Measurements from ENCODE around the gene PRC1. TPM values are rescaled to one million over a fixed set of nuclear protein-coding genes. Genes with fewer than 3 reads are reported as not detected.

Gene PRC1
- total RNA-seq, 2 donors from 2014 or later, result 13.5 to 37.0 TPM

DNA sequence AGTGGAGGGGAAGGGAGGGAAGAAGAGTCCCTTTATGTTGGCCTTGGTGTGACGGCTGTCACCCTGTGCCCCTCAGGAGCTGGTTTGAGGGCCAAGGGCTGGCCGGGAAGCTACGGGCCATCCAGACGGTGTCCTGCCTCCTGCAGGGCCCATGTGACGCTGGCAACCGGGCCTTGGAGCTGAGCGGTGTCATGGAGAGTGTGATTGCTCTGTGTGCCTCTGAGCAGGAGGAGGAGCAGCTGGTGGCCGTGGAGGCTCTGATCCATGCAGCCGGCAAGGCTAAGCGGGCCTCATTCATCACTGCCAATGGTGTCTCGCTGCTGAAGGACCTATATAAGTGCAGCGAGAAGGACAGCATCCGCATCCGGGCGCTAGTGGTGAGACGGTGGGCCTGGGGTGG lies 47.8 kb downstream of the PRC1 start:
- H3K4me1 ChIP-seq (replicated peaks), result no peaks in the 10 kb centered on the region
- intact Hi-C loops (cut with DNase I), result no loop called here
- H3K27me3 ChIP-seq (replicated peaks; ENCODE audit: insufficient read depth), result no peaks in the 10 kb centered on the region
- WGBS, result 87% methylated on average over 16 of the region's 16 CpGs
- no peaks in the 10 kb centered on the region for H3K9me3 ChIP-seq
- H3K27ac ChIP-seq, result no peak overlapping the region
- H3K4me3 ChIP-seq, result no peak overlapping the region
- H3K36me3 ChIP-seq, result peaks cover 20 to 23% of the 10 kb centered on the region in 2 donors
- no peak for DNase-seq (ENCODE audit: low spot score)
- no peak for TF ChIP-seq POLR2AphosphoS5 (IDR thresholded peaks at IDR 0.05)
- no peak for TF ChIP-seq POLR2A (IDR thresholded peaks at IDR 0.05)
- TF ChIP-seq, protein P1, sequence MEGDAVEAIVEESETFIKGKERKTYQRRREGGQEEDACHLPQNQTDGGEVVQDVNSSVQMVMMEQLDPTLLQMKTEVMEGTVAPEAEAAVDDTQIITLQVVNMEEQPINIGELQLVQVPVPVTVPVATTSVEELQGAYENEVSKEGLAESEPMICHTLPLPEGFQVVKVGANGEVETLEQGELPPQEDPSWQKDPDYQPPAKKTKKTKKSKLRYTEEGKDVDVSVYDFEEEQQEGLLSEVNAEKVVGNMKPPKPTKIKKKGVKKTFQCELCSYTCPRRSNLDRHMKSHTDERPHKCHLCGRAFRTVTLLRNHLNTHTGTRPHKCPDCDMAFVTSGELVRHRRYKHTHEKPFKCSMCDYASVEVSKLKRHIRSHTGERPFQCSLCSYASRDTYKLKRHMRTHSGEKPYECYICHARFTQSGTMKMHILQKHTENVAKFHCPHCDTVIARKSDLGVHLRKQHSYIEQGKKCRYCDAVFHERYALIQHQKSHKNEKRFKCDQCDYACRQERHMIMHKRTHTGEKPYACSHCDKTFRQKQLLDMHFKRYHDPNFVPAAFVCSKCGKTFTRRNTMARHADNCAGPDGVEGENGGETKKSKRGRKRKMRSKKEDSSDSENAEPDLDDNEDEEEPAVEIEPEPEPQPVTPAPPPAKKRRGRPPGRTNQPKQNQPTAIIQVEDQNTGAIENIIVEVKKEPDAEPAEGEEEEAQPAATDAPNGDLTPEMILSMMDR (IDR thresholded peaks at IDR 0.05), result no peak

GRCh38 chr15:90945091-90945490 lies 49.2 kb downstream of the PRC1 start:
- Histone ChIP-seq H3K27me3 (replicated peaks; ENCODE audit: insufficient read depth) (no peaks in the 10 kb centered on the region), H3K4me3 (no peak overlapping the region), H3K9me3 (no peaks in the 10 kb centered on the region), H3K27ac (no peak overlapping the region), H3K36me3 (peaks cover 31 to 33% of the 10 kb centered on the region in 2 donors), H3K4me1 (replicated peaks) (no peaks in the 10 kb centered on the region)
- intact Hi-C loops (cut with DNase I), result no loop called here
- TF ChIP-seq, protein P1 (IDR thresholded peaks at IDR 0.05), result no peak
- TF ChIP-seq POLR2A (IDR thresholded peaks at IDR 0.05), result no peak
- no peak for TF ChIP-seq POLR2AphosphoS5 (IDR thresholded peaks at IDR 0.05)
- WGBS, result 97% methylated on average over 7 of the region's 7 CpGs
- DNase-seq (ENCODE audit: low spot score), result no peak

- H3K27ac ChIP-seq, result no peak overlapping the region
- no peaks in the 10 kb centered on the region for H3K4me1 ChIP-seq (replicated peaks)
- TF ChIP-seq POLR2AphosphoS5 (IDR thresholded peaks at IDR 0.05) (no peak), POLR2A (IDR thresholded peaks at IDR 0.05) (no peak)
- TF ChIP-seq, protein P1 (IDR thresholded peaks at IDR 0.05), result no peak
- peaks cover 33% of the 10 kb centered on the region in 2 donors for H3K36me3 ChIP-seq
- 83% methylated on average over 12 of the region's 12 CpGs for WGBS
- intact Hi-C loops (cut with DNase I), result no loop called here
- H3K4me3 ChIP-seq, result no peak overlapping the region
- no peaks in the 10 kb centered on the region for H3K27me3 ChIP-seq (replicated peaks; ENCODE audit: insufficient read depth)
- H3K9me3 ChIP-seq, result no peaks in the 10 kb centered on the region
- DNase-seq (ENCODE audit: low spot score), result no peak
Observed at GRCh38 chr15:90942354-90943120, 51.8 kb downstream of the PRC1 start.

DNA sequence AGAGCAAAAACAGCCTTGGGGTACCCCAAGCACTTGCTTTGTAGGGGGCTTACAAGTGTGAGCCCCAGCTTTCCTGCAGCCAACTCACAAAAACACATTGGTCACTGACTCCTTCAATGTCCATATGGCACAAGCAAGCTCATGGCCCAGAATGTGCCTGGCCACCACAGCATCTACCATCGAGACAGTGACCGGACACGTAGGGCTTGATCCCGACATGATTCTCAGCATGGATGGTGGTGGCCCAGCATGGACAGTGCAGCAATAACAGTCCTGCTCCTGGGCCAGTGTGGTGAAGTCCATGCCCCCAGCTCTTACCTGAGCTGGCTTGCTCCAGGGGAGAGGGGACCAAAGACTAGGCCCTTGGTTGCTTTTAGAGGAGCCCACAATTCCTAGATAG lies 53.3 kb downstream of the PRC1 start:
- no peaks in the 10 kb centered on the region for H3K27me3 ChIP-seq (replicated peaks; ENCODE audit: insufficient read depth)
- DNase-seq (ENCODE audit: low spot score), result no peak
- H3K4me1 ChIP-seq (replicated peaks), result peaks cover 6% of the 10 kb centered on the region
- H3K27ac ChIP-seq, result no peak overlapping the region
- intact Hi-C loops (cut with DNase I), result no loop called here
- TF ChIP-seq, protein P1 (IDR thresholded peaks at IDR 0.05), result no peak
- TF ChIP-seq POLR2A (IDR thresholded peaks at IDR 0.05), result no peak
- no peak for TF ChIP-seq POLR2AphosphoS5 (IDR thresholded peaks at IDR 0.05)
- H3K36me3 ChIP-seq, result peaks cover 29 to 33% of the 10 kb centered on the region in 2 donors
- no peak overlapping the region for H3K4me3 ChIP-seq
- H3K9me3 ChIP-seq, result no peaks in the 10 kb centered on the region
- WGBS, result 90% methylated on average over 4 of the region's 4 CpGs

GRCh38 chr15:90939756-90940155 lies 54.6 kb downstream of the PRC1 start:
- Histone ChIP-seq H3K4me1 (replicated peaks) (peaks cover 9% of the 10 kb centered on the region), H3K27me3 (replicated peaks; ENCODE audit: insufficient read depth) (no peaks in the 10 kb centered on the region), H3K36me3 (peaks cover 26 to 32% of the 10 kb centered on the region in 2 donors), H3K4me3 (no peak overlapping the region), H3K27ac (no peak overlapping the region), H3K9me3 (no peaks in the 10 kb centered on the region)
- no peak for TF ChIP-seq POLR2A (IDR thresholded peaks at IDR 0.05)
- TF ChIP-seq POLR2AphosphoS5 (IDR thresholded peaks at IDR 0.05), result no peak
- TF ChIP-seq, protein P1 (IDR thresholded peaks at IDR 0.05), result no peak
- WGBS, result 79% methylated on average over 7 of the region's 7 CpGs
- intact Hi-C loops (cut with DNase I), result no loop called here
- DNase-seq (ENCODE audit: low spot score), result no peak

Data from prostate gland (tissue), 2 donors.